Islet of Langerhans (tissue), 1 donor: ENCODE results near the gene PTPN11.

Experiments used
- FAIRE-seq: peaks from one replicate; lab custom pipeline; 2011; peaks lifted over from hg19 to GRCh38; lab: Jason Lieb, UNC

Gene PTPN11

DNA sequence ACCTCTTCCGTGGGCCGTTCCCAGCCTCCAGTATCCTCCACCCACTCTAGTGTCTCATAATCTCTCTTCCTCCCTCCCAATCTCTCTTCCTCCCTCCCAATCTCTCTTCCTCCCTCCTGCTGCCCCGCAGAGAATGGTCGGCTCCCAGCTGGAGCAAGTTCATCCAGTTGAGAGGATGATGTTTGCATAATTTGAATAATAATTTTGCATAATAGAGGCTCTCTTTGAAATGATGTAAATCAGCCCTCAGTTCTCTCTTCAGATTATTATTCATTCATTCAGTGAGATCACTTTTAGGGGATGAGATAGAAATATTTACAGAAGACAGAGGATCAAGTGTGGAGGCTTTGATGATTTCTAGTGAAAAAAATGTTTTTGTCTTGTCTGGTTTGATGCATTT lies 125.0 kb downstream of the PTPN11 start:
- FAIRE-seq = no peak

DNA sequence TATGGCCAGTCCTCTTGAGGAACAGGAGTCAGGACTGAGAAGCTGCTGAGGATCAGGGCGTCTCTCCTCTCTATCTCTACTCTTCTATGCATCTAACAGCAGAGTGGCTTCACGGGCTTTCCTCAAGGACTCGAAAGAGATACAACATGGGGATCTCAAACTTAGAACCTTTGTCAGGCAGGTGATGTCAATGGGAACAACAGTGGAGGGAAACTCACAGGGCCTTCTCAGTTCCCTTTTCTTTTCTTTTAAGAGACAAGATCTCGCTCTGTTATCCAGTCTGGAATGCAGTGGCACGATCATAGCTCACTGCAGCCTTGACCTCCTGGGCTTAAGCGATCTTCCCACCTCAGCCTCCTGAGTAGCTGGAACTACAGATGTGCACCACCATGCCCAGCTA lies 127.6 kb downstream of the PTPN11 start:
- no peak for FAIRE-seq

DNA sequence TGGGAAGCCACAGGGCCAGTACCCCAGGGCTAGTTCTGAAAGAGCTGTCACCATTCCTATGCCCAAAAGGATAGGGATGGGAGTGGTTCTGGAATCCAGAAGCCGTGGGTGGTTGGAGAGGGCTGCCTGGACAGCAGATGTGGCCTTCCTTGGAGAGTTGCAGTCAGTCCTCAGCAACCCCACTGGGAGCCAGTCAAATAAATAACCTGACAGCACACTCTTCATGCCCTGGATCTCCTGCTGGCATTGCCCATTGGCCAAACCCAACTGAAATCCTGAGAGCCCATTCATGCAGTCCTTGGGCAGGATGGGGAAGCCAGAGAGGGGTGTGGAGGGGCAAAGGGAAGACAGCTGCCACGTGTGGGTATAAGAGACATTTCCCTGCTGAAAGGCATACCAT lies 128.2 kb downstream of the PTPN11 start:
- no peak for FAIRE-seq

DNA sequence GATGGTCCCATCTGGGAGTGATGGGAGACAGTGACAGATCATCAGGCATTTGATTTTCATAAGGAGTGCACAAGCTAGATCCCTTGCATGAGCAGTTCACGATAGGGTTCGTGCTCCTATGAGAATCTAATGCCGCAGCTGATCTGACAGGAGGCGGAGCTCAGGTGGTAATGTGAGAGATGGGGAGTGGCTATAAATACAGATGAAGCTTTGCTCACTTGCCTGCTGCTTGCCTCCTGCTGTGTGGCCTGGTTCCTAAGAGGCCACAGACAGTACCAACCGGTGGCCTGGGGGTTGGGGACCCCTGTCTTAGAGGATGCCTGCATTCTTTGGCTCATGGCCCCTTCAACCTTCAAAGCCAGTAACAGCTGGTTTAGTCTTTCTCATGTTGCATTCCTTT lies 130.3 kb downstream of the PTPN11 start:
- FAIRE-seq = no peak

DNA sequence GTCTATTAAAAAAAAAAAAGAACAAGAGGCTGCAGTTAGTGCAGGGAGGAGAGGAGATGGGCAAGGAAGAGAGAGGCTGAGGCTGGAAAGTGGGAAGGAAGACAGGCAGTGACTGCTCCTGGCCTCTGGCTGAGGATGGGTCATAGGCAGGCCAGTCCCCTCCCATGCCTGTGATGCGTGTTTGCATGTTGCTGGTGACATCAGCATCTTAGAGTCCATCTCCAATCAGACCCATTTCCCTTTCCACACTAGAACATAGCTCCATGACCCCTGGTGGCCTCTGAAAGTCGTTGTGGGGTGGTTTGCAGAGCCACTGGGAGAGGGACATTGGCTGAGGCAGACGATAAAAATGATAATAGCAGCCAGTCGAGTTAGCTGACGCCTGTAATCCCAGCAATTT lies 132.9 kb downstream of the PTPN11 start:
- no peak for FAIRE-seq

DNA sequence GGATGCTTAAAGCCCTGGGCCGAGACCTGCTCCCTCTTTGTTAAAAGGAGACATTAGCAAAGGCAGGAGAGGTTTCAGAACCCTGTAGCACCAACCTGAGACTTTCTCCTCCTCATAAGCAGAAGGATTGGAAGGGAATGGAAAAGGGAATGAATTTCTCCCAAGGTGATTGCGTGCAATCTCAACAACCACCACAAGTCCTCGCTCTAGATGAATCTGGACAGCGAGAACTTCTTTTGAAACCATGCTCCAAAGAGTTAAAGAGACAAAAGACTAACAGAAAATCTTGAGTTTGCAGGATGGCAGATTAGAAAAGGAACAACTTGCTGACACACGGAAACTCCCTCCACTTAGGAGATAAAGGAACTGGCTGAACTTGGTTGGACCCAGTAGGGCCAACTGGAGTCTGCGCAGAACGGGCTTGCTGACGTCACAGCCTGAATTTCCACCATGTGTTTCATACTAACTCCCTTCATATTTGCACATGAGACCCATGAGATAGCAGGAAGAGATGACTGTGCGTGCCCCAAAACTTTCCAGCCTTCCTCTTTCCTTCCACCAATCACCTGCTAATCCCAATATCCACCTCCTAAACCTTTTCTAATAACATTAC lies 137.0 kb downstream of the PTPN11 start:
- FAIRE-seq = no peak

DNA sequence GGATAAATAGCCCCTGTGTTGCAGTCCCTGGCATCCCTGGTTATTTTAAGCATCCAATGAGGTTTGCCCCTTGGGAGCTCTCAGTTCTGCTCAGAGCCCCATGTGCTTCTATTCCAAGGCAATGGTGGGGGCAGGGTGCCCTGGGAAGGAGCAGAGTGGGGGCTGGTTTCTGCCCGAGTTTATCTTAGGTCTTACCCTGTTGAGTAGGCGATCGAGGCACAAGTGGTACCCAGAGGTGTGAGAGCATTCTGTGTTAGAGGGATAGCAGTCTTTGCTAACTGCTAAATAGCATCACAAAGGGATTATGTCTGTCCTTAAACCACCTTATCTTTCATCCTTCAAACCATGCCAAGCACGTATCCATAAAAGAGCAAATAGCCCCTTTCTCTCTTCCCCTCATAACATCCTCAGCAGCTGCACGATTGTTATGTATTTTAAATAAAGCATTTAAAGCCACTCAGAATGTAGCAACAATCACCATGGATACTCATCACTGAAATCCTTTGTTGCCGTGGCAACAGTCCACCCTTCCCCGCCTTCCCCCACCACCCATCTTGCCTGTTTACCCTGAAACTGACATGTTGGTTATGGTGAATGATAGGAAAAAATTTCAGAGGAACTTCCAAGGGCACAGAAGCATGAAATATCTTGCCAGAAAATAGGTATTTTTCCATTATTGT lies 139.3 kb downstream of the PTPN11 start:
- no peak for FAIRE-seq
